Measurements from ENCODE around the gene SNRPB.

SNRPB gene

DNA sequence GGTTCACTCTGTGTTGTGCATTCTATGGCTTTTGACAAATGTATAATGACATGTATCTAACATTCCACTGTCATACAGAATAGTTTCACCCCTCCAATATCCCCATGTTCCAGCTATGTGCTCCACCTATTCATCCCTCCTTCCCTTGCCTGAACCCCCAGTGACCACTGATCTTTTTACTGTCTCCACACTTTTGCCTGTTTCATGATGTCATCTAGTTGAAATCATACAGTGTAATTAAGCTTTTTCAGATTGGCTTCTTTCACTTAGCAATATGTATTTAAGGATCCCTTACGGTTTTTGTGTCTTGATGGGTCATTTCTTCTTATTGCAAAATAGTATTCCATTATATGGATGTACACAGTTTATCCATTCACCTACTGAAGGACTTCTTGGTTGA, 50.1 kb downstream of the SNRPB start:
- no peak for DNase-seq (ENCODE audit: low read depth)

DNA sequence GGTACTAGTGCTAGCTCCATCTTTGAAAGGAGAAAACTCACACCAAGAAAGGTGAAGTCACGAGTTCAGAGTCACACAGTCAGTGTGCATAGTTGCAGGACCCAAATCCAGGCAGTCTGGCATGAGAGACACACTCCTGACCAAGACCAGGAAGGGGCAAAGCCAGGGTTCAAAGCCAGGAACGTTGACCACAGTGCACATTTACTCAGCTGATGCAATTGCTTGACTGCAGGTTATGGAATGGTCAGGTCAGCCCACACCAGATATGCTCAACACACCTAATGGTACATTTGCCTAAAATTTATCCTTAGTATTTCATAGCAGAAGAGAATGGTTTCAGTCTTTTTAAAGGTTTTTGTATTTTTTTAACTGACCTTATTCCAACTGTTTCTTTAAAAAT, 52.2 kb downstream of the SNRPB start:
- DNase-seq (ENCODE audit: low read depth), result no peak

DNA sequence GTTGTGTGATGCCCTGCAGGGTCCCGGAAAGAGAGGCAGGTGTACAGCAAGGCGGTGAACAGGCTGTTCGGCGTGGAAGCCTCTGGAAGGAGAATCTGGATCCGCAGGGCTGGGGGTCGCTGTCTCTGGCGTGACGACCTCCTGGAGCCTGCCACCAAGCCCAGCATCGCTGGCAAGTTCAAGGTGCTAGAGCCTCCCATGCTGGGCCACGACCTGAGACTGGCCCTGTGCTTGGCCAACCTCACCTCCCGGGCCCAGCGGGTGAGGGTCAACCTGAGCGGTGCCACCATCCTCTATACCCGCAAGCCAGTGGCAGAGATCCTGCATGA, 53.4 kb downstream of the SNRPB start:
- DNase-seq (ENCODE audit: low read depth), result no peak

DNA sequence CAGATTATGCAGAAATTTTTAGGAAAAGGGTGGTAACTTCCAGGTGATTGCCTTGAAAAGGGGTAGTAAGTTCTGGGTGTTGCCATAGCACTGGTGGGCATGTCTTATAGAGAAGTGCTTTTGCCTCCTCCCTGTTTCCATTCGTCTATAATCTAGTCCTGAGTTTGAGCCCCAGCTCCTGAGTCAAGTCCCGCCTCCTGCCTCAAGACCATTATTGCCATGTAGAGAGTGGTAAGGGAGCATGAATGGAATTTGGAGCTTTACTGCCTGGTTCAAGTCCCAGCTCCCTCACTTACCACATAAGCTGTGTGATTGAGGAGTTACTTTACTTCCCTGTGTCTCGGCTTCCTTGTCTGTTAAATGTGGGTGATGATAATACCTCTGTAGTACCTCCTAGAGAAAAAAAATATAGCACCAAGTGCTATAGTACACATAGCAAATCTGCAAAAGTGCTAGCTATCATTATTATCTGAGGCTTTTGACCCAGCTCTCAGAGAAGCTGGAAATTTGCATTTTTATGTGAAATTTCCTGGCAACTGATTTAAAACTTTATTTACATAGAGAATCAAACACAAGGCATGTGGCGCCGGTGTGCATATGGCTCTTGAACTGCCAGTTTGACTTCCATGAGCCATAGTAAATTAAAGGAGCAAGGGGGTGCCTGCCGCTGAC, 53.9 kb downstream of the SNRPB start:
- DNase-seq (ENCODE audit: low read depth), result no peak

Data from activated T-cell treated with anti-CD3 and anti-CD28 coated beads for 48 hours (primary cell).